ENCODE measurements around the gene LMF1.
"Not testable (repeated sequence)": the region's sequence is repeated elsewhere in the genome, so short reads cannot be mapped to it uniquely, and the experiment has no call there.

LMF1 gene

GRCh38 chr16:820044-820408, 150.8 kb downstream of the LMF1 start:
- not testable (repeated sequence) for FAIRE-seq

- no peak for FAIRE-seq
Measured at GRCh38 chr16:819336-820043, 151.3 kb downstream of the LMF1 start.

- no peak for FAIRE-seq
Measured at GRCh38 chr16:818592-818991, 152.2 kb downstream of the LMF1 start.

- FAIRE-seq = no peak
Measured at GRCh38 chr16:818132-818531, 152.7 kb downstream of the LMF1 start.

GRCh38 chr16:817001-817906, 153.5 kb downstream of the LMF1 start:
- FAIRE-seq = no peak

- no peak for FAIRE-seq
Measured at GRCh38 chr16:815861-816260, 154.9 kb downstream of the LMF1 start.

- no peak for FAIRE-seq
Measured at GRCh38 chr16:814974-815373, 155.8 kb downstream of the LMF1 start.

GRCh38 chr16:813916-814412, 156.8 kb downstream of the LMF1 start:
- no peak for FAIRE-seq

- FAIRE-seq = no peak
Measured at GRCh38 chr16:813204-813915, 157.4 kb downstream of the LMF1 start.

GRCh38 chr16:808085-808386, 162.7 kb downstream of the LMF1 start:
- no peak for FAIRE-seq

GRCh38 chr16:807347-808084, 163.3 kb downstream of the LMF1 start:
- FAIRE-seq = no peak

GRCh38 chr16:805474-805873, 165.3 kb downstream of the LMF1 start:
- no peak for FAIRE-seq

GRCh38 chr16:804193-805048, 166.4 kb downstream of the LMF1 start:
- no peak for FAIRE-seq

GRCh38 chr16:803754-804080, 167.1 kb downstream of the LMF1 start:
- FAIRE-seq = no peak

Data from islet of Langerhans (tissue), 1 donor.